GM12873 (cell line): Measurements from ENCODE around the gene CLDN9.

Experiments
- TF ChIP-seq, protein P1 (sequence below): IDR thresholded peaks from 2 replicates; pipeline ENCODE4 v1.5.1; 2012; ENCODE audit warnings: low read depth, mild to moderate bottlenecking, moderate library complexity, low read length, control low read depth; ENCODE audit not compliant: insufficient read depth; ENCODE audit errors: missing control alignments

The CLDN9 gene

DNA sequence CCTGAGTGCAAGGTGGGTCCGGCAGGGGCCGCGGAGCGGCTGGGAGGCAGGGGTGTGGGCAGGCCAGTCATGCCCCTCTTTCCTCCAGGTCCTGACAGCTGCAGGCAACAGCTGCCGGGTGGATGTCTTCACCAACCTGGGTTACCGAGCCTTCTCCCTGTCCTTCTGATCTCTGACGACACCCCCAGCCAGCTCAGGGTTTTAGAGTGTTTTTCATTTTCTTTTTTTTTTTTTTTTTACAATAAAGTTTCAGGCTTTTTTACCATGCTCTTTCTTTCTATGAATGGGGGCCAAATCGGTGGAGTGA is 14.7 kb downstream of the CLDN9 start:
- TF ChIP-seq, protein P1, sequence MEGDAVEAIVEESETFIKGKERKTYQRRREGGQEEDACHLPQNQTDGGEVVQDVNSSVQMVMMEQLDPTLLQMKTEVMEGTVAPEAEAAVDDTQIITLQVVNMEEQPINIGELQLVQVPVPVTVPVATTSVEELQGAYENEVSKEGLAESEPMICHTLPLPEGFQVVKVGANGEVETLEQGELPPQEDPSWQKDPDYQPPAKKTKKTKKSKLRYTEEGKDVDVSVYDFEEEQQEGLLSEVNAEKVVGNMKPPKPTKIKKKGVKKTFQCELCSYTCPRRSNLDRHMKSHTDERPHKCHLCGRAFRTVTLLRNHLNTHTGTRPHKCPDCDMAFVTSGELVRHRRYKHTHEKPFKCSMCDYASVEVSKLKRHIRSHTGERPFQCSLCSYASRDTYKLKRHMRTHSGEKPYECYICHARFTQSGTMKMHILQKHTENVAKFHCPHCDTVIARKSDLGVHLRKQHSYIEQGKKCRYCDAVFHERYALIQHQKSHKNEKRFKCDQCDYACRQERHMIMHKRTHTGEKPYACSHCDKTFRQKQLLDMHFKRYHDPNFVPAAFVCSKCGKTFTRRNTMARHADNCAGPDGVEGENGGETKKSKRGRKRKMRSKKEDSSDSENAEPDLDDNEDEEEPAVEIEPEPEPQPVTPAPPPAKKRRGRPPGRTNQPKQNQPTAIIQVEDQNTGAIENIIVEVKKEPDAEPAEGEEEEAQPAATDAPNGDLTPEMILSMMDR = no peak

DNA sequence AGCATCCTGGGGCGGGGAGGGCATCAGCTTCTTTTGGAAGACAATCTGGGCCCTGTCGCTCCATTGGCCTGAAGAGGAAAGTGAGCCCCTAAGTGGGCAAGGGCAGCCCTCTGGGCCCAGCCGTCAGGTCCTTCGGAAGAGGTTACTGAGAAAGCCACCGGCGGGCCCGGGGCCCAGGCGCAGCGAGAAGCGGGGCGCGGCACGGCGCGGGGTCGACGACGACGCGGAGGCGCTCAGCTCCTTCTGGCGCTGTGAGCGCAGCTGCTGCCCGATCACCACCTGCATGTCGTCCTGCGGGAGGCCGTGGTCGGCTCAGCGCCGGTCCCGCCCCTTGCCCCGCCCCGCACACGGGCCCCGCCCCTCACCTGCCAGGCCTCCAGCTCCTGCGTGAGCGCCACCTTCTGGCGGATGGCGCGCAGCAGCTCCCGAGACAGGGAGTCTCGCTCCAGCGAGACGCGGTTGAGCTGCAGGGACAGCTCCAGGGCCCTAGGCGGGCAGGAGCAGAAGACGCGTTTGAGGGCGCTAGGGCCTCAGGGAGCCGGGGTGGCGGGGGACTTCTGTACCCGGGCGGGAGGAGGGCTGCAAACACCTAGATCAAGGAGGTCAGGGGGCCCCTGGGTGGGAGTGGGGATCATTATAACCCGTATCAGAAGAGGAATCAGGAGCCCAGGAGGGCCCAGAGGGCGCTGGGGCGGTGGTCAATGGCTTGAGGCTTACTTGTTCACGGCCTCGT is 15.4 kb downstream of the CLDN9 start:
- TF ChIP-seq, protein P1 = peak; percentile 86

DNA sequence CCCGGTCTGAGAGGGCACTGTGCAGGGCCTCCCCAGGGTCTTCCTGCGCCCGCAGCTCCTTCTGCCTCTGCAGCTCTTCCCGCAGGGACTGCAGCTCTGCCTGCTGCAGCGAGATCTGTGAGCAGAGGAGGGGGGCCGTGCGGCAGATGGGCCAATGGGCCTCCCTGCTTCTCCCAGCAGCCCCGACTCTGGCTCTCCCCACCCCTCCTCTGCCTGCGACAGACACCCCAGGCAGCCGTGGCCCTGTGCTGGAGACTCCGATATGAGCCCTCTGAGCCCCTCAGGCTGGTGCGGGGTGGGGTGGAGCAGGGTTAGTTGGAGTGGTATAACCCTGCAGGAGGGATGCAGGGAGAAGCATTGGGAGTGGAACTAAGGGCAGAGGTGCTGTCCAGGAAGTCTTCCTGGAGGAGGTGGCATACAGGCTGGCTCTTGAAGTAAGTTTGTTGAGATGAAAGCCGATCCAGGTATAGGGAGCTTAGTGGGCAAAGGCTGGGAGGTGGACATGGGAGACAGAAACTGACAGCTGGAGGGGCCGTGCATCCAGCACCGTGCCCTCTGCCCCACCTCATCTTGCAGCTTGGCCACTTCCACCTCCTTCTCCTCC is 16.1 kb downstream of the CLDN9 start:
- TF ChIP-seq, protein P1 = no peak

DNA sequence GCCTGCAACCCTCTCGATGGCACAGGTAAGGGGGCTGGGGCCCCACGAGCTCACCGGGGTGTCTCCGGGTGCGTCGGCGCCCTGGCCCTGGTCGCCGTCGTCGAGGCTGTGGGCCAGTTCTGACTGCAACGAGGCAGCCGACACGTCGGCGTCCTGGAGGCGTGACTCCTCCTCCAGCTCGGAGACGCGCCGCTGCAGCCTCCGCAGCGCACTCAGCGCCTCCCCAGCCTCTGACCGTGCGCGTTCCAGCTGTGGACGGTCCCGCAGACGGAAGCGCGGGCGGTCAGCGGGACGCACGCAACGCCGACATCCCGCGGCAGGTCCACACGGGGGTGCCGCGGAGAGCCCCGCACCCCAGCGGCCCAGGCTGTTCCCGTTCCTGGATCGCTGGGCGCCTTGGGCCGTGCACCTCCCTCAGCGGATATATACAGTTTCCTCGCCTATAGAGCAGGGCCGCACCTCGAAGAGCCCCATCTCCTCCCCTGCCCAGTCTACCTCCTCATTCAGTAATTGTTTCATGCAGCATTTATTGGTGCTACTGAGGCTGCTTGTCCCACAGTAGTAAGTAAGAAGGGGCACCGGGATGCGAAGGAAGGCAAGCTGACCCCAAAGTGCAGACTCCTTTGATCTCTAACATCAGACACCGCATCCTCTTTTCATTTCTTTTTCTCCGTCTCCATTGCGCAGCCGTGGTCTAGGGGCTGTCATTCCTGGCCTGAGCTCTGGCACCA is 16.9 kb downstream of the CLDN9 start:
- TF ChIP-seq, protein P1 = no peak

DNA sequence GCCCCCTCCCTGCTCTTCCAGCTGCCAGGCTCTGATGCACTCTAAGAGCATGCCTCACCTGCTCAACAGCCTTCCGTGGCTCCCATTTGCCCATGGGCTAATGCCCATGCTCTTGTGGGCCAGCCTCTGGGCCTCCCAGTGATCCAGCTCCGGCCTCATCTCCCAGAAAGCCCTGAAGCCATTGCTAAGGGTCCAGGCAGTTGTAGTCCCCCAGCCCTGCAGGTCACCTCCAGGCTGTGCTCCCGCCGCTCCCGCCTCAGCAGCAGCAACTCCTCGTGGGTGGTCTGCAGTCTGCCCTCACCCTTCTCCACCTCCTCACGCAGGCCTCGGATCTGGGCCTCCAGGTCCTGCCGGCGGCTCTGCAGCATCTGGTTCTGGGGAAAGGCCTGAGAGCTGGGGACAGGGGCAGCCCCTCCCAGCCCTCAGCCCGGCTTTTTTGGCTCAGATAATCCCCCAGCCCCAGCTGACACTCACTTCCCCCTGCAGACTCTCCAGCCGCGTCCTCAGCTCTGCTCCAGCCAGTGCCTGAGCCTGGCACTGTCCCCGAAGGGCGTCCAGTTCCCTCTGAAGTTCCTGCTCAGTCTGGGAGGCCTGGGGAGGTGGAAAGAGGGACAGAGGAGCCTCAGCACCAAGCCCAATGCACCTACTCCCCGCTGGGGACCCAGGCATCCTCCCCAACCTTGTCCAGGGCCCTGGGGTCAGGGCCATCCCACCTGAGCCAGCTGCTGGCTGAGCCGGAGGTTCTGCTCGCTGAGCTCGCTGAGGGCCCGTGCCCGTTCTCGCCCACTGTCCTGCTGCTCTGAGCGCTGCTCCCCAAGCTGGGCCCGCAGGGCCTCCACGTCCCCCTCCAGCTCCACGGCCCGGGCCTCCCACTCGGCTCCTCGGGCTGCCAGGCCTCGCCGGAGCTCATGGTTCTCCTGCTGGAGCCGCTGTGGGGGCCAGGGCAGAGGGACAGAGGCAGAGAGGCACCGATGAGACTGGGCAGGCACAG is 17.8 kb downstream of the CLDN9 start:
- TF ChIP-seq, protein P1 = no peak

DNA sequence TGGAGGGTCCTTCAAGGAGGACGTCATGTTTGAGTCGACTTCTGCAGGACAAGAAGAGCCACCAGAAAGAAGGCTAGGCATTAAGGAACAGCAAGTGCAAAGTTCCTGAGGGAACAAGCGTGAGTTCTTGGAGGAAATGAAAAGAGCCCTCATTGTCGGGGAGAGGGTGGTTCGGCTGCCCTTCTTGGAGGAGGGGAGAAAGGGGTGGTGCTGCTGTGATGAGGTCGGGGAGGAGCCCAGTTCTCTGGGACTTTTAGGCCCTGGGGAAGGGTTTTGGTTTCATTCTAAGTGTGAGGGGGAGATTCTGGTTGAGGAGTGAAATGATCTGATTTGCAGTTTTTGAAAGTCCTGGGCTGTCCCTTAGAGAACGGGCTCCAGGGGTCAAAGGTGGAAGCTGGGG is 19.9 kb downstream of the CLDN9 start:
- TF ChIP-seq, protein P1 = no peak
